G401.6 (cell line): ENCODE data around the gene WDR74.

Source experiments
- FAIRE-seq: peaks from 2 replicates; lab custom pipeline; 2012; peaks lifted over from hg19 to GRCh38; lab: Jason Lieb, UNC

The WDR74 gene

DNA sequence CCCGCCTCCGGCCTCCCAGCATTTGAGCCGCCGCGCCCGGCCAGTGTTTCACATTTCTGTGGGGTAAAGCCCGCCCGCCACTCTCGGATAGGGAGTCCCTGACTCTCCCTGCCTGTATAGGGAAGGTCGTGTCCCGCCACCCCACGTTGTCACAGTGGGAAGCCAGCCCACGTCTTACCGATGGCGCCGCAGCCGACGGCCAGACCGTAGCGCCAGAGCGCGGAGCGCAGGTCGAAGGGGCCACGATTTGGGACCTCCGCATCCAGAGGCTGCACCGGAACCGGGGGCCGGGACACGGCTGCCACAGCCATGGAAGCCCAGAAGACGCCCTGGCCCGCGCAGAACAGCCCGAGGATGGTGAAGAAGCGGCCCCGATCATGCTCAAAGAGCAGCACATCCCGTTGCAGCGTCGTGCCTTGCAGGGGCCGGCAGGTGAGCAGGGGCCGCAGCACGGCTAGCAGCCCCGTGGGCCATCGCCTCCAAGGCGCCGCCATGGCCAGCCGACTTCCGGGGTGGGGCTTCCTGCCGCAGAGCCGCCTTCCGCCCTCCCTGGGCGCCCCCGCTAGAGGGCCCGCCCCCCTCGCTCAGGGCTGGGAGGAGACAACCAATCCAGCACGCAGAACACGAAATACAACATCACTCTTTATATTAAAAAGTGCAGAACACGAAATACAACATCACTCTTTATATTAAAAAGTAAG, 47.7 kb downstream of the WDR74 start, which contains the start of gene TMEM223:
TMEM223 (minus strand) TSS at position 506 of the 701 bp plus-strand sequence; CDS start at position 494, 12 bp downstream.
- FAIRE-seq = peak; percentile 28

GRCh38 chr11:62789576-62789975, 49.8 kb downstream of the WDR74 start:
- no peak for FAIRE-seq

DNA sequence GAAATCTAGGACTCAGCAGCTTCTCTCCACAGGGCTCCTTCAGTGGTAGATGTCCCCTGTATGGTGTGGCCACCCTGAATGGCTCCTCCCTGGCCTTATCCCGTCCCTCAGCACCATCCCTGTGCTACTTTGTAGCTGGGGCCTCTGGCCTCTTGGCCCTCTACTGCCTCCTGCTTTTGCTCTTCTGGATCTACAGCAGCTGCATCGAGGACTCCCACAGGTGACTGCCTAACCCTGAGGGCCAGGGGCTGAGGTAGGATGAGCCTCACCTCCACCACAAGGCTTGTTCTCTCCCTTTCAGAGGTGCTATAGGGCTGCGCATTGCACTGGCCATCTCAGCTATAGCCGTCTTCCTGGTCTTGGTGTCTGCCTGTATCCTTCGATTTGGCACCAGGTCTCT, 50.4 kb downstream of the WDR74 start:
- no peak for FAIRE-seq

GRCh38 chr11:62787005-62787759, 52.2 kb downstream of the WDR74 start, which contains the start of gene TMEM179B:
TMEM179B (plus strand) TSS chr11:62787402; CDS start chr11:62787432, 30 bp downstream.
- peak; percentile 63 for FAIRE-seq

DNA sequence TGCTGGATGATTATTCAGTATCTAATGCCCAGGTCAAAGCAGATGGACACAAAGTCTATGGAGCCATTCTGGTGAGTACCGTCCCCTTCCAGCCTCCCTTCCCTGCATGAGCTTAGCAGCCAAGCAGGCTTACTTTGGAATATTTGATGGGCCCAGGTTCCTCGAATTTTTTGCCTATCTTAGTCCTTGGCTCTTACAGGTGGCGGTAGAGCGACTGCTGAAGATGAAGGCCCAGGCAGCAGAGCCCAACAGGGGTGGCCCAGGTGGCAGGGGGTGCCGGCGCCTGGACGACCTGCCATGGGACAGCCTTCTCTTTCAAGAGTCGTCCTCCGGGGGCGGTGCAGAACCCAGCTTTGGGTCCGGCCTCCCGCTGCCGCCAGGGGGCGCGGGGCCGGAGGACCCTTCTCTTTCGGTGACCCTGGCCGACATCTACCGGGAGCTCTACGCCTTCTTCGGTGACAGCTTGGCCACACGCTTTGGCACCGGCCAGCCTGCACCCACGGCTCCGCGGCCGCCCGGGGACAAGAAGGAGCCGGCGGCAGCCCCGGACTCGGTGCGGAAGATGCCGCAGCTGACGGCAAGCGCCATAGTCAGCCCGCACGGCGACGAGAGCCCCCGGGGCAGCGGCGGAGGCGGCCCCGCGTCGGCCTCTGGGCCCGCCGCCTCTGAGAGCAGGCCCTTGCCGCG, 52.9 kb downstream of the WDR74 start:
- no peak for FAIRE-seq
